Erythroblast (primary cell): ENCODE results near the gene OR2H1.

Experiments
- DNase-seq, 2 experiments: peaks; one replicate each; lab custom pipeline; 2025; lab: John Stamatoyannopoulos, UW
- GATA1 ChIP-seq: IDR thresholded peaks from 2 replicates; pipeline ENCODE4 v1.6.1; 2011; ENCODE audit warnings: low read depth, mild to moderate bottlenecking, control low read depth, low read length, moderate library complexity
- POLR2A ChIP-seq: IDR thresholded peaks from 2 replicates; pipeline ENCODE4 v1.6.1; 2011; ENCODE audit warnings: mild to moderate bottlenecking, low read length

The OR2H1 gene

DNA sequence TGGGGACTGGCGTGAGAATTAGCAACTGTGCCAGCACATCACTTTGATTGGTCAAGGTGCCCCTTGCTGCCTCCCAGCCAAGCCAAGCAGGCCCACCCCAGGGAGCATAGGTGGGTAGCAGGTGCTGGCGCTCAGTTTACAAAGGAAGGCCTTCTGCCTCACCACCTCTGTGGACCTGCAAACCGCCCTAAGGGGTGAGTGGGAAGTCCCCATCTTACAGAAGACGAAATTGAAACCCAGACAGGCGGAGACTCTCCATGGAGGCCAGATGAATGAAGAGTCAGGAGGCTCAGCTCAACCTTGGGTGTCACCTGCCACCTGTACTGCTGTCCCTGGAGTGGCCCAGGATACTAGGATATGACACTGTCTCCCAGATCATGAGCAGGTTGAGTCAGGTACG lies 52.3 kb downstream of the OR2H1 start:
- TF ChIP-seq GATA1 (no peak), POLR2A (no peak)
- DNase-seq = no peak

- TF ChIP-seq GATA1 (no peak), POLR2A (no peak)
- no peak for DNase-seq
These were observed 52.8 kb downstream of the OR2H1 start for GRCh38 chr6:29509711-29510110.

- peak in 1 of 2 experiments; percentile 10 for DNase-seq
- TF ChIP-seq POLR2A = no peak
- no peak for TF ChIP-seq GATA1
These were observed 53.2 kb downstream of the OR2H1 start for GRCh38 chr6:29510202-29510601.

DNA sequence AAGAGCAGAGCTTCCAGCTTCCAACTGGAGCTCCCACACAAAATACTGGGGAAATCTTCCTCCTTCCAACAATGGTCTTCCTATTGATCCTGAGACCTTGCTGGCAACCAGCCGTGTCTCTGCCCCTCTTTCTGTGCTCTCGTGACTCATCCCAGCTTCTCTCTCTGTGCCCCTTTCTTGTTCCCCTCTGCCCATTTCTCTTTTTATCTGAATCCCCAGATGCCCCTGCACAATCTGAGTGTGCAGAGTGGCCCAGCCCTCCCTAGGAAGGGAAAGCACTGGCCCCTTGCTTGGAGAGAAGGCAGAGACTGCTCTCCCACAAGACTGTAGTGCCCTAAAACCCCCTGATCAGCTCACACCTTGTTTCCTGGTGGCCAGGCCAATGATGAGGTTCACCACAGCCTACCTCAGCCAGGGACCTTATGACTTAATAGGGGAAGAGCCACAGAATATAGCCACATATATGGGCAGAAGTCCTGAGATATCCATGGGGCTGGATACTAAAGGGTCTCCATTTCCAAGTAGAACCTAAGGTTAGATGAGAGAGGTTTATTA lies 53.9 kb downstream of the OR2H1 start:
- TF ChIP-seq POLR2A (no peak), GATA1 (no peak)

More for the DNA sequence above, 53.9 kb downstream of the OR2H1 start:
- no peak for DNase-seq
